ENCODE data around the gene TBL1Y.
"Not testable (repeated sequence)": the region's sequence is repeated elsewhere in the genome, so short reads cannot be mapped to it uniquely, and the experiment has no call there.

TBL1Y gene

GRCh38 chrY:7078725-7079124 is 168.2 kb downstream of the TBL1Y start:
- DNase-seq = no peak

DNA sequence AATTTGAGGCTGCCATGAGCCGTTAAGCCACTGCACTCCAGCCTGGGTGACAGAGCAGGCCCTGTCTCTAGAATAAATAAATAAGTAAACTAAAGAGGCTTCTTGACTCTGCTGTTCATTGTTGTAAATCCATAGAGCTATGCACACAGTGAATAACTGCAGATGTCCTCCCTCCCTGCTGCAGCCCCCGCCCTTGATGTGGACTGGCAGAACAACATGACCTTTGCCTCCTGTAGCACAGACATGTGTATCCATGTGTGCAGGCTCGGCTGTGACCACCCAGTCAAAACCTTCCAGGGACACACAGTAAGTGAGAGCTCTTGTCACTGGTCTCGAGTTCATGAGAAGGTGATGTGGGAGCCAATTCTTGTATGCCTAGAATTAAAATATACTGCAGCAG is 170.1 kb downstream of the TBL1Y start:
- DNase-seq = not testable (repeated sequence)

GRCh38 chrY:7085606-7086005 is 175.1 kb downstream of the TBL1Y start:
- DNase-seq = peak in 32 of 58 donors; percentile 1 to 56 (median 16)

GRCh38 chrY:7092836-7093235 is 182.3 kb downstream of the TBL1Y start:
- DNase-seq = no peak

- no peak for DNase-seq
Measured at GRCh38 chrY:7094365-7094764, 183.9 kb downstream of the TBL1Y start.

- no peak for DNase-seq
Measured at GRCh38 chrY:7097021-7097420, 186.5 kb downstream of the TBL1Y start.

DNA sequence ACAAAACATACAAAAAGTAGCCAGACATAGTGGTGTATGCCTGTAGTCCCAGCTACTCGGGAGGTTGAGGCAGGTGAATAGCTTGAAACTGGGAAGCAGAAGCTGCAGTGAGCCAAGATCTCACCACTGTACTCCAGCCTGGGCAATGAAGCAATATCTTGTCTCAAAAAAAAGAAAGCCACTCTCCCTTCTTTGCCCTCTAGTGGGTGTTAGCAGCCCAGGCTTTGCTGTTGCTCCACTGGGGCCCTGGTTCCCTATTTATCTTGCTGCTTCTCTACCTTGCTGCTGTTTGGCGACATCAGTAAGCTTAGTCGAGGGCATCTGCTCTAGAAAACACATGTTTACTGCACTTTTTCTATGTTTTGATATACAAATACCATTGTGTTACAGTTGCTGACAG is 189.2 kb downstream of the TBL1Y start:
- DNase-seq = no peak

DNA sequence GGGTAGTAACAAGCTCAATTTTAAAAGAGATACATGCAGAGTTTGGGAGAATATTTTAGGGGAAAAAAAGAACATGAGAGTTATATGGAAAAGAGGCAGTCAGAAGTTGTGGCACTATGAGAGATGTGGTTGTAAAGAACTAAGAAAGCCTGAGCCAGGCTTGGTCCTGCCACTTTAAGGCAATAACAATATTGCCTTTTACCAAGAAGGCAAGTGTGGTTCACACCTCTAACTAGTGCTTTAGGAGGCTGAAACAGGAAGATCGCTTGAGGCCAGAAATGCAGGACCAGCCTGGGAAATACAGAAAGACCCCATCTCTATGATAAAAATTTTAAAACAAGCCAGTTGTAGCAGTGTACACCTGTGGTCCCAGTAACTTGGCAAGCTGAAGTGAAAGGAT is 192.2 kb downstream of the TBL1Y start:
- no peak for DNase-seq

DNA sequence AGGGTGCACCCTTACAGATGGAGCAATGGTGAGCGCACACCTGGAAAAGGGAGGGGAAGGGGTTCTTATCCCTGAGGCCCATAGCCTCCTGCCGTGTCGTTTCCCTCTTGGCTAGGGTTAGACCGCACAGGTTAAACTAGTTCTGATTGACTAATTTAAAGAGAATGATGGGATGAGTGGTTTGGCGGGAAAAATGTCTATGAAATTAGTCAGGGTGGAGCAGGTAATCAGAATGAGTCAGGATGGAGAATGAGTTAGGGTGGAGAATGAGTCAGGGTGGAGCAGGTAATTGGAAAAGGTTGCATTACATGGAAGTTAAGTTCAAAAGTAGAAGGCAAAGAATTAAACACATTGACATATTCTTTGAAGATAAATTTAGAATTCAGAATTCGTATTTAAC is 196.7 kb downstream of the TBL1Y start:
- no peak for DNase-seq

DNA sequence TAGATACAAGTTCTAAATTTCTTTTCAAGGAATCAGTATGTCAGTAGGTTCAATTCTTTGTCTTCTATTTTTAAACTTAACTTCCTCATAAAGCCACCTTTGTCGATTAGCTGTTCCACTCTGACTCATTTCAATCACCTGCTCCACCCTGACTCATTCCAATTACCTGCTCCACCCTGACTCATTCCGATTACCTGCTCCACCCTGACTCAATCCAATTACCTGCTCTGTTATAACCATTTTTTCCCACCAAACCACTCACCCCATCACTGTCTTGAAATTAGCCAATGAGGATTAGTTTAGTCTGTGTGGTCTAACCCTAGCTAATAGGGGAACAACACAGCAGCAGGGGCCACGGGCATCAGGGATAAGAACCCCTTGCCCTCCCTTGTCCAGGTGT is 199.6 kb downstream of the TBL1Y start:
- DNase-seq = peak in 1 of 58 donors; percentile 0

DNA sequence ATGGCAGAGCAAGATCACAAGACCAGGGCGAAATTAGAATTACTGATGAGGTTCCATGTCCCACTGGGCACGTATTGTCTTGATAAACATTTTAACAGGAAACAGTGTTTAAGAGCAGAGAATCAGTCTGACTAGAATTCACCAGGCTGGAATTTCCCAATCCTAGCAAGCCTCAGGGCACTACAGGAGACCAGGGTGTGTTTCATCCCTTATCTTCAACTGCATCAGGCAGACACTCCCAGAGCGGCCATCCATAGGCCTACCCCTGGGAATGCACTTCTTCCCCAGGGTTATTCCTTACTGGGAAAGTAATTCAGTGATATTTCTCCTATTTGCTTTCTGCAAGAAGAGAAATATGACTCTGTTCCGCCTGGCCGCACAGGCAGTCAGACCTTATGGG is 205.4 kb downstream of the TBL1Y start:
- DNase-seq = no peak

GRCh38 chrY:7122202-7122601 is 211.7 kb downstream of the TBL1Y start:
- no peak for DNase-seq

DNA sequence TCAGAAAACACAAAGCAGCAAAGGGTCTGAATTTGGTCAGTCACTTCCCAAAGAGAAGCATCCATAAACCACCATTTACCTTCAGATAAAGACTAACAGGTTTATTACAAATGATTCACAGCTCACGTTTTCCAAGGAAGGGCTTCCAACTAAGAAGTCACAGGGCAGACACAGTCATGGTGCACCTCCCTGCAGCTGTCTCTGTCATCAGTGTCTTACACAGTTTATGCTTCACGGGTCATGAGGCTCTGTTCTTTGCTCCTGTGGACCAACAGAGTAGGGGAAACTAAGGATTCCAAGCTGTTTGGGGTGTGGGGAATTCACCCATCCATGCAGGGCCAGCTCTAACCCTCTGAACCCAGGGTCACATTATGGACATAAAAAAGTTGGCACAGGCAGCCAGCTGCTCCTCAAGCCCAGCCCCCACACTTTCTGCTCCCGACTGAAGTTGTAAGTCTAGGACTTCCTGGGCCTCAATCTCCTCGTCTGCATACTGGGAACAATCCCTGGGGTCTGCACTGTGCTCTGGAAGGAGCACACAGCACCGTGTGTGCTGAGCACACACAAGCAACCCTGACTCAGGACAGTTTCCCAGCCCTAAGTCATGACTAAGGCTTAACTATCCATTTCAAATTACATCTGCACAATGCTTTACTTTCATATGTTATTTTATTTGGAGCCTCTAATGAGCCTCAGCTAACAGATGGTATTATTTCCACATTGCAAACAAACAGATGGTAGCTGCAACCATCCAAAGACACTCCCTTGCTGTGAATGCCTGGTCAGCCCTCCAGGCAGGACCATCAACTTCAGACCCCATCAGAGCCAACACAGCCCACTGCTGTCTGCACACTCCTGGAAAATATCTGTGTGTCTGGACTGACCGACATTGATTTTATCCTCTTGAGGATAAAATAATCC is 214.9 kb downstream of the TBL1Y start:
- DNase-seq = no peak

GRCh38 chrY:7128211-7128610 is 217.7 kb downstream of the TBL1Y start:
- DNase-seq = no peak

Data from anterior cingulate cortex (tissue), 58 donors.